H1 (cell line): ENCODE results near the gene PCNX1. TPM values are rescaled to one million over a fixed set of nuclear protein-coding genes. Genes with fewer than 3 reads are reported as not detected.

Experiments
- CTBP2 ChIP-seq: IDR thresholded peaks from 2 replicates; pipeline ENCODE4 v1.7.0; 2011; ENCODE audit warnings: borderline replicate concordance, mild to moderate bottlenecking, moderate library complexity, mixed read lengths, low read length; ENCODE audit not compliant: insufficient read depth, insufficient read length
- HDAC2 ChIP-seq, 2 experiments: fragments of 300-600 bp in 1 of 2; sonication (generic) in 1 of 2; IDR thresholded peaks; 2 replicates each; pipeline ENCODE4 v1.6.1; 2011 to 2012; ENCODE audit warnings: low read depth in 2 of 2, low read length in 2 of 2, mild to moderate bottlenecking in 2 of 2, moderate library complexity in 2 of 2, borderline replicate concordance in 1 of 2, inconsistent platforms in 1 of 2
- KDM4A ChIP-seq: IDR thresholded peaks from one replicate; pipeline ENCODE4 v1.7.1; 2012; ENCODE audit warnings: low read depth, mild to moderate bottlenecking, moderate library complexity, low read length, inconsistent platforms; ENCODE audit not compliant: severe bottlenecking
- MAX ChIP-seq: IDR thresholded peaks from 2 replicates; pipeline ENCODE4 v1.6.1; 2012; ENCODE audit warnings: inconsistent platforms
- NANOG ChIP-seq: IDR thresholded peaks from 2 replicates; pipeline ENCODE4 v1.6.1; 2011; ENCODE audit warnings: low read length, low read depth, mild to moderate bottlenecking, inconsistent platforms; ENCODE audit not compliant: insufficient read depth, poor library complexity, severe bottlenecking
- POLR2A ChIP-seq, 2 experiments: IDR thresholded peaks; 1 replicate in 1 of 2; 2 replicates in 1 of 2; pipeline ENCODE4 v1.6.1; 2011; ENCODE audit warnings: low read depth in 2 of 2, low read length in 2 of 2, mild to moderate bottlenecking in 2 of 2; ENCODE audit errors: control extremely low read depth in 1 of 2
- RXRA ChIP-seq: IDR thresholded peaks from 2 replicates; pipeline ENCODE4 v1.6.1; 2011; ENCODE audit warnings: low read depth, mild to moderate bottlenecking, low read length, moderate library complexity; ENCODE audit not compliant: insufficient read depth
- SAP30 ChIP-seq: fragments of 300-600 bp; sonication (generic); IDR thresholded peaks from 2 replicates; pipeline ENCODE4 v1.7.1; 2012; ENCODE audit warnings: low read length, moderate library complexity, mild to moderate bottlenecking, inconsistent platforms; ENCODE audit not compliant: insufficient read depth, insufficient replicate concordance
- SIN3A ChIP-seq, 2 experiments: IDR thresholded peaks in 1 of 2; conservative IDR thresholded peaks in 1 of 2; 2 replicates each; pipeline ENCODE4 v1.6.1; 2011 to 2012; ENCODE audit warnings: low read length in 2 of 2, improper control_type of control experiment in 1 of 2, low read depth in 1 of 2, mild to moderate bottlenecking in 1 of 2
- SP2 ChIP-seq: IDR thresholded peaks from 2 replicates; pipeline ENCODE4 v1.6.1; 2012; ENCODE audit warnings: mild to moderate bottlenecking, low read length, inconsistent platforms
- TAF1 ChIP-seq: IDR thresholded peaks from 2 replicates; pipeline ENCODE4 v1.6.1; 2011; ENCODE audit warnings: mild to moderate bottlenecking, low read depth, low read length
- polyA plus RNA-seq, 7 experiments: library from polyadenylated mRNA; depleted of rRNA in 3 of 7; stranded (reverse) in 5 of 7; unstranded in 2 of 7; fragments of >200 nt in 5 of 7; fragments of 200-250 nt in 2 of 7; gene quantifications; 1 replicate in 5 of 7; 2 replicates in 1 of 7; 4 replicates in 1 of 7; pipeline versions ENCODE4 v1.2.1 to v1.2.3, GENCODE V29; 2011 to 2013; ENCODE audit warnings: missing spikeins in 2 of 7, mixed read lengths in 2 of 7
- total RNA-seq: library from RNA; stranded (reverse); fragmentation: NEBNext Ultra II Directional; extraction: Animal tissue kit (Norgen Biotek cat#: 25700); gene quantifications from 2 replicates; pipeline ENCODE4 v1.2.1, GENCODE V29; 2021

Gene PCNX1
- total and polyA plus RNA-seq, 2 of the 8 experiments (the other 6 are each of a cell fraction or from before 2014, with no cell fraction given), result 37.7 to 53.2 TPM

GRCh38 chr14:70907996-70908934 is 1.0 kb downstream of the PCNX1 start (continued):
- no peak for TF ChIP-seq NANOG
- TF ChIP-seq HDAC2 (IDR thresholded peaks at IDR 0.05; ENCODE audit: borderline replicate concordance in 1 of 2, low read depth in 2 of 2, low read length in 2 of 2), result peak; percentile 59 to 67; a peak in 2 of 4 replicates
- no peak for TF ChIP-seq SP2
- TF ChIP-seq CTBP2, result peak; percentile 49
- peak; percentile 64 to 74; a peak in 2 of 4 replicates for TF ChIP-seq SIN3A (conservative IDR thresholded peaks at IDR 0.05 in 1 of 2, IDR thresholded peaks at IDR 0.05 in 1 of 2; ENCODE audit: low read depth in 1 of 2, low read length in 2 of 2)
- TF ChIP-seq SAP30, result peak; percentile 54
- TF ChIP-seq RXRA, result no peak
- peak; percentile 73 for TF ChIP-seq KDM4A
- TF ChIP-seq TAF1, result peak; percentile 54; the same call in 1 of the 2 replicates
- TF ChIP-seq POLR2A (IDR thresholded peaks at IDR 0.05; ENCODE audit: control extremely low read depth in 1 of 2, low read depth in 2 of 2, low read length in 2 of 2), result no peak
- peak; percentile 35; the same call in 1 of the 2 replicates for TF ChIP-seq MAX
